NCI-H345 (cell line): Measurements from ENCODE around the gene RPTOR.

Experiments used
- DNase-seq: peaks from one replicate; lab custom pipeline; 2025; lab: John Stamatoyannopoulos, UW

Gene RPTOR

GRCh38 chr17:80832888-80833583 is 288.4 kb downstream of the RPTOR start:
- peak; percentile 98 for DNase-seq

DNA sequence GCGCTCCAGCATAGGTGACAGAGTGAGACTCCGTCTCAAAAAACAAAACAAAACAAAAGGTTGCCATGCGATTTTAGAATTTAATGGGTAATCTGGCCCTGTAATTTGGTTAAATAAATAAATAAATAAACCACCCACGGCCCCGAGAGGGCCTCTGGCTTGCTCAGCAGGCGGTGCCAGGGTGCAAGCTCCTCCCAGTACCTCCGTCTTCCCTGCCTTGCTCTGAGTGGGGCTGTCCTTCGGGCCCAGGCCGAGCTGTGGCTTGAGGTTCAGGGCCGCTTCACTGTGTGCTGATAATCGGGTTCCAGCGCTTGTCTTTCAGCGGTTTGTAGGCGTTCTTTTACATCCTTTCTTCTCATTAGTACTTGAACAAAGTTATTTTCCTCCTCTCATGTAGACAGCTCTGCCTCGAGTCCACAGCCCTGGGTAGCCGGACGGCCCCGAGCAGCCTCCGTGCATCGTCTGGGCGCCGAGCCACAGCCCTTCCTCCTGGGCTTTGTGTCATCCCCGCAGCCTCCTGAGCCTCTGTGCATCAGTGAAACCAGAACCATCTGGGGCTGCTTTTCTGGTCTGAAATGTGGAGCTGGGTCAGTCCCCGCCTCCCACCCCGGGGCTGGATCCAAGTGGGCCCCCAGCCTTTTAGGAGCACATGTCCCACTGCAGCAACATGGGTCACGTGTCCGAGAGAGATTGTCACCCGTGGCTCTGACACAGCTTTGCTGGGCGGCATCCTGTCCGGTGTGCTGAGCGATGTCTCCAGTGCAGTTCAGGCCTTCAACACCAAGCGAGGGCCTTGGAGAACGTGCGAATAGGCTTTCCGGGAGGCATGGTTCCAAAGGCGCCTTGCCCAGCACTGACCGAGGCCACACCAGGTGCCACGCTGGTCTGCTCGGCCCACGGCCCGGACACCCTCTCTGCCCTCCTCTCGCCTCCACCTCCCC is 289.6 kb downstream of the RPTOR start:
- DNase-seq, result no peak

DNA sequence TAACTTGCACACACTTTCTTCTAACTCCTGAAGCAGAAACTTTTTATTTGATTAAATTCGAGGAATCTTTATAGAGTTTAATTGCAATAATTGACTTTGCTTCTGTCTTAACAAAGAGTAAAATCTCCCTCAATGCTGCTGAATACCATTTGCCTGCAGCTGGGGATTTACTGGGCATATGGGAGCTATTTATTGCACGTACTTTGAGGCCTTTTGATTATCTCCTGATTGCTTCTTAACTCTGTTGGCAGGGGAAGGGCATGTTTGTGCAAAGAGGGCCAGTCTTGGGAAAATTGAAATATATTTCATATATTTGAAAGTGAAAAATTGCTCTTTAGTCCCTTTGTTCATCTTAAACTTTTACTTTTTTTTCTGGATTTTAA is 290.2 kb downstream of the RPTOR start:
- DNase-seq, result no peak

DNA sequence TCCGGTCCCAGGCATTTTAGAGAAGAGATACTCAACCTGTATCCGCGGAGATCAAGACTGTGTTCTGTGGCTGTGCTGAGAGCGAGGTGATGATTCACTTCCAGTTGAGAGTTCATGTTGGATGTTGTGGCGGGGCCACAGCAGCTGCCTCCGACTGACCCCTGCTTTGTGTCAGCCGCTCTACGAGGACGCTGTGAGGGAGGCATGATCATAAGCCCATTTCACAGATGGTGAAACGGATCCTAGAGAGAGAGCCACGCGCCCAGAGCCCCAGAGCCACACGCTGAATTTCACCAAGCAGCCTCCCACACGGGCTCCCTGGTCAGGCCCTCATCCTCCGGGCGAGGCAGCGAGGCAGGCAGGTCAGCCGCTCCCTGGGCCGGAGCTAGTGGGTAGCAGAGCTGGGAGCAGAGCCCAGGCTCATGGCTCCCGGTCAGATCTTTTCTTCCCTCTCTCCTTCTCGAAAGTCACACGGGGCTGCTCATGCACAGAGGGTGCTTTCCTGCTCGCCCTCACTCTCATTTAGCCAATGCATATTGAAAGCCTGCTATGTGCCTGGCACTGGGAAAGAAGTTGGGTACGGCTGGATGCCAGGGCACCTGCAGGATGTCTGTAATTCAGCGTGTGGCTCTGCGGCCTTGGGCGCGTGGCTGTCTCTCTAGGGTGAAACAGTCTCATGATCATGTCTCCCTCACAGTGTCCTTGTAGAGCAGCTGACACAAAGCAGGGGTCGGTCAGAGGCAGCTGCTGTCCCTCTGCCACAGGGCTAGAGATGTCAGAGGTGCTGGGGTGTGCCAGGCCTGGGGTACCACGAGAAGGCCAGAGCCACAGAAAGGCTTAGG is 291.4 kb downstream of the RPTOR start:
- no peak for DNase-seq

- no peak for DNase-seq
Measured at GRCh38 chr17:80836658-80836965, 292.0 kb downstream of the RPTOR start.

- DNase-seq, result no peak
Measured at GRCh38 chr17:80836971-80837481, 292.4 kb downstream of the RPTOR start.

DNA sequence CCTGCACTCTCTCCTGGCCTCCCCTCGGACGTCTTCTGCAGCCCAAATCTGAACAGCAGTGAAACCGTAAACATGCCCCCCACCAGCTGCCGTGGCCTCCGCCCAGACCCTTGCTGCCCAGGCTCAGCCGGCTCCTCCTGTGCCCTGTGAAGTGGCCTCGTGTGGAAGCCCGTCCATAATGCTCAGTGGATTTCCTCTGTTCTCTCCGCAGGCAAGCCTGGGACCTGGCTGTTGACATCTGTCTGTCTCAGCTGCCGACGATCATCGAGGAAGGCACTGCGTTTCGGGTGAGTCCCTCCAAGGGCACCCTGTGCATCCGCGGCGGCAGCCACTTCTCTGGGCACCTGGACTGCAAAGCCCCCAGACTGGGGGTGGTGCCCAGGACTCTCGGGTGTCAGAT is 293.1 kb downstream of the RPTOR start:
- no peak for DNase-seq

DNA sequence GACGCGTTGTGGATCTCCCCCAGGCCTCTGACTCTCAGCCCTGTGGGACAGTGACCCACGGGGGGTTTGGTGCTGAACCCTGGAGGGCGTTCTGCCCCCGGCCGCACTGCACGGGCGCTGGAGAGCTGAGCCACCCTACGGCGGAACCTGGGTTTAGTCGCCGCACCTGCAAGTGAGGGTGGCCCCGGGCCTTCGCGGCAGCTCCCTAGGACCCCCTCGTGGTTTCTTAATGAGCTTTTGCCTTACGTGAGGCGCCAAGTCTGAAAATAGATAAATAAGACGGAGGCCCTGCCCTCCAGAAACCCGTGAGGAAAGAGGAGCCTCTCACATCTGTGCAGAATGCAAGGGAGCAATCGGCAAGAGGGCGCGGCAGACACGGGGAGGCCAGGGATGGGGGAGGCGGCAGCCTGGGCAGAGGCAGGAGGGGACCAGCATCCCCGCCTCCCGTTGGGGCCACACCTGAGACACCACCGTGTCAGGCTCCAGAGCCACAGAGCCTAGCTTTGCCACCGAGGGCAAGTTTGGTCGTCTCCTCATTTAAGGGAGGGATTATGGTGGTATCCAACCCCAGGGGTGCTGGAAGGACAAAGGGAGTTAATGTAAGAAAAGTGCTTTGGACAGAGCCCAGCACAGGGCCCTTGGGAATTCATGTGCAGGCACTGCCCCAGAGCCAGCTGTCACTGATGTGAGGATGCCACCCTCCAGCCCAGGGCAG is 293.8 kb downstream of the RPTOR start:
- DNase-seq, result no peak

DNA sequence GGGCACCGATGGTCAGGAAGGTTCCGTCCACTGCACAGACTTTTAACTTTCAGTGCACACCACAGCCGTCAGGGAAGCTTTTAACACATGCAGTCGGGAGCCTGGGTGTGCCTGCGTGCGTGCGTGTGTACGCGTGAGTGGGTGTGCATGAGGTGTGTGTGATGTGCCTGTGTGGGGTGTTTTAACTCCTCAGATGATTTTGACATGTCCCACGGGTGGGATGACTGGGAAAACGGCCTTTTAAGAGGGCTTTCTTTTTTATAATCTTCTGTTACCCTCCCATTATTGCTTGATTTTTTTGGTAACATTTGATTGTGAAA is 294.3 kb downstream of the RPTOR start:
- no peak for DNase-seq

DNA sequence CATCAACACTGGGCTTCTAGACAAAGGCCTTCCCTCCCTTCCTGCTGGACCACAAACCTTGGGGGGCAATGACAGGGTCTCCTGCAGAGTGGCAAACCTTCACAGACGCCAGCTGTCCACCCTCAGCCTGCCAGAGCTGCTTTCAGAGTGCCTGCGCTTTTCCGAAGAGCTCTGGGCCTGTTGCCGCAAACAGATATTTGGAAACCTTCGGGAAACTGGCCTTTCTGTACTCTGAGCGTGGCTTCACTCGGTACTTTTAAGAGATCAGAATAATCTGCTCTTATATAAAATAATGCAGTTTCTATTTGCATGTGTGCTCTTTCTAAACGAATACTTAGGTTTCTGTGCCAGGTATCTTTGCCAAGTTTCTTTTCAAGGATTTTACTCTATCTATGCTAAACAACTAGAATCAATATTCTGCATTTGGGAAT is 294.9 kb downstream of the RPTOR start:
- no peak for DNase-seq

- DNase-seq, result no peak
Measured at GRCh38 chr17:80839970-80840369, 295.3 kb downstream of the RPTOR start.

DNA sequence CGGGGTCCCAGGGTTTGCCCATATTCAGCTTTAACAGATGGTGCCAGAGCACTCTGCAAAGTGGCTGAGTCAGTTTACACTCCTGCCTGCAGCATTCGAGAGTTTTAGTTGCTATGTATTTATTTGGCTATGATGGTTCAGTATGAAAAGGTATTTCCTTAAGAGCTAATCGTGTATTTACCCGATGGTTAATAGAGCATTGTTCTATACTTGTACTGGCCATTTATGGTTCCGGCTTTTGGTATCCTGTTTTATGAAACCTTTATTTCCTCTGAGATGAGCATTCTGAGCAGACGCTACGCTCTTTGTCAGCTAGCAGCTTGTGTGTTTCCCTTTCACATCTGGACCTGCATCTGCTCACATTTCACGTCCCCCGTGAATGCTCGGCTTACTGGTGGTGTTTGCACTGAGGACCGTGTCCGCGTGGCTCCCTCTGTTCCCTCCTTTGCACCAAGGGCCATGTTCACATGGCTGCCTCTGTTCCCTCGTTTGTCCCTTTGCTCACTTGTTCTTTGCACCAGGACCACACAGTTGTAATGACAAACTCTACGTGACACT is 297.9 kb downstream of the RPTOR start:
- no peak for DNase-seq

- DNase-seq, result no peak
Measured at GRCh38 chr17:80843741-80844156, 299.1 kb downstream of the RPTOR start.

GRCh38 chr17:80844418-80844990 is 299.9 kb downstream of the RPTOR start:
- no peak for DNase-seq

GRCh38 chr17:80845069-80845862 is 300.6 kb downstream of the RPTOR start:
- no peak for DNase-seq

- DNase-seq, result no peak
Measured at GRCh38 chr17:80845863-80846671, 301.4 kb downstream of the RPTOR start.

- DNase-seq, result no peak
Measured at GRCh38 chr17:80846932-80847331, 302.3 kb downstream of the RPTOR start.

DNA sequence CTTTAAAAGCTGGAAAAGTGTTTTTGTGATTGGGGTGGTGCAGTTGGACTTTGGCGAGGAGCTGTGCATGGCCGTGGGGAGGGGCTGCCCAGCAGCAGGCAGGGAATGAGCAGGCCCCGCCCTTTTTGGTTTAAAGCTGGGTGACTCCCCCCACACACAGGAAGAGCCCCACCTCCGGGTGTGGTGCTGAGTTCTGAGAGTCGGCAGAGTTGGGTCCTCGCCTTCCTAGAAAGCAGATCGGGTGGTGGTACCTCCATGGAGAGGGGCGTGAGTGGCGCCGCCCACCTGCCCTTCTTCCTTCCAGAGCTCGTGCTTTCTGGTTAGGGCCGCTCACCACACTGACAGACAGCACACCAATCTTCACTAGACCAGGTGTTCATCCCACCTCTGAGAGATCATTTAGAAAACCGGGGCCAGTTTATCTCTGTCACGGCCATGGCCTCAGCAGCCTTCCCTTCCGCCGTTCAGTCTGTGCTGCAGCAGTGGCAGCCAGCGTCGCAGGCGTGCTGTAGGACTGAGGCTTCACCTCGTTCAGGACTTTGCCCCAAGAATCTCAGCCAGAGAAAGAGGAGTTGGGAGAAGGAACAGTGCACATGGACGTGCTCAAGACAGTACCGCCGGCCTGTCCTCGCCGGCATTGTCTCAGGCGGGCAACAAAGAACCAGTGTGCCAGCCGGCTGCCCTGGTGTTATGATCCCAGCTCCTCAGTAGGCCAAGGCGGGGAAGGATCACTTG is 303.0 kb downstream of the RPTOR start:
- no peak for DNase-seq
